Adrenal gland (tissue), 5 donors: Measurements from ENCODE around the gene MACROD2.

Source experiments
- CTCF ChIP-seq, 6 experiments: fragments of 450-650 bp in 4 of 6; fragments of 200-600 bp in 2 of 6; sonication (generic) in 1 of 6; IDR thresholded peaks; 1 replicate in 5 of 6; 2 replicates in 1 of 6; pipeline versions ENCODE4 v1.5.1 to v1.8.0; 2016 to 2021; ENCODE audit warnings: antibody characterized with exemption in 6 of 6, mild to moderate bottlenecking in 2 of 6, moderate library complexity in 1 of 6
- POLR2A ChIP-seq, 2 donors: fragments of 450-650 bp; IDR thresholded peaks; one replicate each; pipeline ENCODE4 v1.6.1; 2017; ENCODE audit warnings: antibody characterized with exemption in 2 of 2, mild to moderate bottlenecking in 2 of 2, moderate library complexity in 1 of 2
- donor health status: DM: no; HTN: no; CAD: no.

GRCh38 chr20:15622368-15622767 is 1627.1 kb downstream of the MACROD2 start:
- TF ChIP-seq CTCF (IDR thresholded peaks at IDR 0.05) (no peak), POLR2A (IDR thresholded peaks at IDR 0.05) (no peak)
